ENCODE data around the gene KRTAP10-12.

DNA sequence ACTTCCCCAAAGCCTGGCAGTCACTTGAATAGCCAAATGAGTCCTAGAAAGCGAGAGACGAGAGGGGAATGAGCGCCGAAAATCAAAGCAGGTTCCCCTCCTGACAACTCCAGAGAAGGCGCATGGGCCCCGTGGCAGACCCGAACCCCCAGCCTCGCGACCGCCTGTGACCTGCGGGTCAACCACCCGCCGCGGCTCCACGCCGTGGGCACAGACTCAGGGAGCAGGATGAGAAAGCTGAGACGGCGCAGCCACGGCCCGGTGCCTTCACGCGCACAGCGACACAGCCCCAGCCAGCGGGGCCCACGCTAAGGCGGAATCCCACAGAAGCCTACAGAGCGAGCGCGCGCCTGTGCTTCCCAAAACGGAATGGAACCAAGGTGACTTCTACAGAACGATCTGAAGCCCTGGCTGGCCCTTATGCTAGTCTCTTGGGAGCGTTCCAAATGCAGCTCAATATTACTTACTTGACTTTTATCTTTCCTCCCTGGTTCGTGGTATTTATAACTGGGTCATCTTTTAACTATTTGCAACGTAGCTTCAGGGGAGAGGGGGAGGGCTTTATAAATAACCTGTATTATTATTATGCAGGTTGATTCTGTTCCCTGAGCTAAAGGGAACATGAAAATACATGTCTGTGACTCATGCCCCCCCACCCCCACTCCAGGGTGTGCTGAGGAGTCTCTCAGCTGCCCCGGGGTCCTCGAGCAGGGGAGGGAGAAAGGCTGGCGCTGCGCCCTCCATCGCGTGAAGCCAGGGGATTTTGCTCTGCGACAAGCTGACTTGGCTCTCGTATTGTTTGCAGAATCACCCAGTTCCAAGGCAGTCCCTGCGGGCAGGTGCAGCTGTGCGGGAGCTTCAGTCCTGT lies 12.7 kb downstream of the KRTAP10-12 start:
- no peak for TF ChIP-seq POLR2A (IDR thresholded peaks at IDR 0.05)
- TF ChIP-seq, protein P1, sequence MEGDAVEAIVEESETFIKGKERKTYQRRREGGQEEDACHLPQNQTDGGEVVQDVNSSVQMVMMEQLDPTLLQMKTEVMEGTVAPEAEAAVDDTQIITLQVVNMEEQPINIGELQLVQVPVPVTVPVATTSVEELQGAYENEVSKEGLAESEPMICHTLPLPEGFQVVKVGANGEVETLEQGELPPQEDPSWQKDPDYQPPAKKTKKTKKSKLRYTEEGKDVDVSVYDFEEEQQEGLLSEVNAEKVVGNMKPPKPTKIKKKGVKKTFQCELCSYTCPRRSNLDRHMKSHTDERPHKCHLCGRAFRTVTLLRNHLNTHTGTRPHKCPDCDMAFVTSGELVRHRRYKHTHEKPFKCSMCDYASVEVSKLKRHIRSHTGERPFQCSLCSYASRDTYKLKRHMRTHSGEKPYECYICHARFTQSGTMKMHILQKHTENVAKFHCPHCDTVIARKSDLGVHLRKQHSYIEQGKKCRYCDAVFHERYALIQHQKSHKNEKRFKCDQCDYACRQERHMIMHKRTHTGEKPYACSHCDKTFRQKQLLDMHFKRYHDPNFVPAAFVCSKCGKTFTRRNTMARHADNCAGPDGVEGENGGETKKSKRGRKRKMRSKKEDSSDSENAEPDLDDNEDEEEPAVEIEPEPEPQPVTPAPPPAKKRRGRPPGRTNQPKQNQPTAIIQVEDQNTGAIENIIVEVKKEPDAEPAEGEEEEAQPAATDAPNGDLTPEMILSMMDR (IDR thresholded peaks at IDR 0.05): no peak

Data from testis (tissue), 2 donors.